ENCODE measurements around the gene ST6GAL1. TPM values are rescaled to one million over a fixed set of nuclear protein-coding genes. Genes with fewer than 3 reads are reported as not detected.
"Not testable (repeated sequence)": the region's sequence is repeated elsewhere in the genome, so short reads cannot be mapped to it uniquely, and the experiment has no call there.

The ST6GAL1 gene
- total RNA-seq, 2 donors from 2014 or later = 57.2 to 81.8 TPM

DNA sequence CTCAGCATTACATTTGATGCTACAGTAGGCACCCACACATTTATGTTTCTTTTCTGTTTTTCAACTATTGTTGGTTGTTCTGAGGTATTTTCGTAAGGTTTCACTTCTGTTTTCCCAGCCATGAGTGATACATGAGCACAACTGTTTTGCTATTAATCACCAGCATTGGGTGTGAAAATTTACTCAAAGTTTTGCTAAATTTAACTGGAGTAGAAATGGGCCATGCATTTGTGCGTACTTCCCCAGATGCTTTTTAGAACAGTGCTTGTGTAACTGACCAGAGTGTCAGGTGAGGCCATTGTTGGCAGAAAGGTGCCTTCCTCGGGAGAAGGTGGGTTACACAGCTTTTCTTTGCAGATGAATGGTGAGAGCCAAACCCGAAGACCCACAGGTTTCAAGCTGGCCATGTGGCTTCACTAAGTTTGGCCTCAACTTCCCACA lies 70.4 kb downstream of the ST6GAL1 start:
- H3K27me3 ChIP-seq = no peaks in the 10 kb centered on the region
- H3K4me3 ChIP-seq = no peak overlapping the region
- no peak overlapping the region for H3K9ac ChIP-seq (ENCODE audit: low read depth in 2 of 2, low read length in 2 of 2)
- no peaks in the 10 kb centered on the region for H3K36me3 ChIP-seq
- no peaks in the 10 kb centered on the region for H3K4me1 ChIP-seq
- intact Hi-C loops (cut with DNase I) = no loop called here
- no peak overlapping the region for H3K27ac ChIP-seq
- TF ChIP-seq, protein P1, sequence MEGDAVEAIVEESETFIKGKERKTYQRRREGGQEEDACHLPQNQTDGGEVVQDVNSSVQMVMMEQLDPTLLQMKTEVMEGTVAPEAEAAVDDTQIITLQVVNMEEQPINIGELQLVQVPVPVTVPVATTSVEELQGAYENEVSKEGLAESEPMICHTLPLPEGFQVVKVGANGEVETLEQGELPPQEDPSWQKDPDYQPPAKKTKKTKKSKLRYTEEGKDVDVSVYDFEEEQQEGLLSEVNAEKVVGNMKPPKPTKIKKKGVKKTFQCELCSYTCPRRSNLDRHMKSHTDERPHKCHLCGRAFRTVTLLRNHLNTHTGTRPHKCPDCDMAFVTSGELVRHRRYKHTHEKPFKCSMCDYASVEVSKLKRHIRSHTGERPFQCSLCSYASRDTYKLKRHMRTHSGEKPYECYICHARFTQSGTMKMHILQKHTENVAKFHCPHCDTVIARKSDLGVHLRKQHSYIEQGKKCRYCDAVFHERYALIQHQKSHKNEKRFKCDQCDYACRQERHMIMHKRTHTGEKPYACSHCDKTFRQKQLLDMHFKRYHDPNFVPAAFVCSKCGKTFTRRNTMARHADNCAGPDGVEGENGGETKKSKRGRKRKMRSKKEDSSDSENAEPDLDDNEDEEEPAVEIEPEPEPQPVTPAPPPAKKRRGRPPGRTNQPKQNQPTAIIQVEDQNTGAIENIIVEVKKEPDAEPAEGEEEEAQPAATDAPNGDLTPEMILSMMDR (IDR thresholded peaks at IDR 0.05) = no peak
- DNase-seq = no peak
- no peaks in the 10 kb centered on the region for H3K9me3 ChIP-seq

DNA sequence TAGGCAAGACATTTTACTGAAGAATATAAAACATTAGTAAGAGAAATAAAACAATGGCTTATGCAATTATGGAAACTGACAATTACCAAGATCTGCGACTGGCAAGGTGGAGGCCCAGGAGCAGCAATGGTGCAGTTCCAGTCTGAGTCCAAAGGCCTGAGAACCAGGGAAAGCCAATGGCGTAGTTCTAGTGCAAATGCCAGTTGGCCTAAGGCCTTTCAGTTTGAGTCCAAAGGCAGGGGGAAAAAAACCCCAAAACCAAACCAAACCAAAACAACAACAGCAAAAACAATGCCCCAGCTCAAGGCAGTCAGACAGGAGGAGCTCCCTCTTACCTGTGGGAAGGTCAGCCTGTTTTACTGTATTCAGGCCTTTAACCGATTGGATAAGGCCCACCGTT lies 72.6 kb downstream of the ST6GAL1 start:
- intact Hi-C loops (cut with DNase I) = no loop called here
- Histone ChIP-seq H3K27me3 (no peaks in the 10 kb centered on the region), H3K9me3 (no peaks in the 10 kb centered on the region), H3K36me3 (no peaks in the 10 kb centered on the region), H3K9ac (ENCODE audit: low read depth in 2 of 2, low read length in 2 of 2) (no peak overlapping the region), H3K4me3 (no peak overlapping the region), H3K27ac (no peak overlapping the region), H3K4me1 (no peaks in the 10 kb centered on the region)
- TF ChIP-seq, protein P1 (IDR thresholded peaks at IDR 0.05) = no peak
- no peak for DNase-seq

DNA sequence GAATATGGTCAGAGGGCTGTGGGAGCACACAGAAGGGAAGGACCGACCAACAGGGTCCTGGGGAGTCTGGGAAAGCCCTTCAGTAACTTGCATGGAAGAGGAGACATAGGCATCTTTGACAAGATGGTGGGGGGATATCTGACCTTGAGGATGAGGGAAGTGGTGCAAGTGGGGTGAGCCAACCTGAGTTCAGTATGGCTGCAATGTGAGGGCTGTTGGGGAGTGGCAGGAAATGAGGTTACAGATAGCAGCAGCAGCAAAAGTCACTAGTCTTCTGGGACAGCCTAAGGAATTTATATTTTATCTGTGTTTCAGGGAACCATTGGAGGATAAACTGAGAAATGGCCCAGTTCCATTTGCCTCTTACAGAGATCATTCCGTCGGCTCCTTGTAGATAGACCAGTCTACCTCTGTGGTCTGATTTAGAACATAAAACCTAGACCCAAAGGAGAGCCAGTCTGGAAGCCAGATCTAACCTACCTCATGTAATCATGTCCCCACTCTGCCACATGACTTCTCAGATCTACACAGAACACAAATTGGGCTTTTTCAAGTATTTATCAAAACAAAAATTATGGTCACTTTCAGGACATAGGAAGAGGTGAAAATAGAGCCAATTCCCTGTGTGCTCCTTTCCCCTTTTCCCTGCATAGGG lies 75.6 kb downstream of the ST6GAL1 start:
- H3K4me1 ChIP-seq = no peaks in the 10 kb centered on the region
- no peaks in the 10 kb centered on the region for H3K27me3 ChIP-seq
- H3K36me3 ChIP-seq = no peaks in the 10 kb centered on the region
- TF ChIP-seq, protein P1 (IDR thresholded peaks at IDR 0.05) = no peak
- H3K9ac ChIP-seq (ENCODE audit: low read depth in 2 of 2, low read length in 2 of 2) = no peak overlapping the region
- no peak for DNase-seq
- no peak overlapping the region for H3K4me3 ChIP-seq
- intact Hi-C loops (cut with DNase I) = no loop called here
- no peaks in the 10 kb centered on the region for H3K9me3 ChIP-seq
- H3K27ac ChIP-seq = no peak overlapping the region

DNA sequence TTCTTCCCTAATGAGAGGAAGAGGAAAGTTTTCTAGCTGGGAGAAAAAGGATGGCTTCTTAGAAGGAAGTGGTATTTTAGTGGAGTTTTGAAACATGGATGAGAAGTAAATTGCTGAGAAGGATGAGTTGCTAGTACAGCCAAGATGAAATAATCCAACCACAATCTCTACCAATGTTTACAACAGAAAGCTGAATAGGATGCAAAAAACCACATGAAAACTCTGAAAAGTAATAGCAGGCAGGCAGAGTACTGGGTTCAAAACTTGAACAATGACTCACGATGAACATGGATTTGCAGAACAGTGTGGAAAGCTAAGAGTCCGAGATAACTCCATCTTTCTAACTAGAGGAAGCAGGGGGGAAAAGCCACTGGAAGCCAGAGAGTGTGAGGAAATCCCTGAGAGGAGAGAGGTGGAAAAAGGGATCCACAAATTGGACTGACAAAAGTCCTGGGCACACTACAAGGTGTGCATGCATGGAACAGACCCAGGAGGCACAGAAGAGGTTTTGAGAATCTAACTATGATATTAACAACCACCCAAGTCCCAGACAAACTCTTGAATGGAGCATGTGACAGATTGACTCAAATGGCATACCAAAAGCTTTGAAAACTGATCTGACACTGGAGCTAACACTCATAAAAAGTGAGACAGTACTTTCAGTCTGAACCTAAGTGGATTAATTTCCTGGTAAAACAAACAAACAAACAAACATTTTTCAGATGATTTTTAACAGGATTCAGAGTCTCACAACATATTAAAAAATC lies 76.7 kb downstream of the ST6GAL1 start:
- TF ChIP-seq, protein P1 (IDR thresholded peaks at IDR 0.05) = no peak
- intact Hi-C loops (cut with DNase I) = no loop called here
- no peak overlapping the region for H3K4me3 ChIP-seq
- H3K36me3 ChIP-seq = no peaks in the 10 kb centered on the region
- no peak for DNase-seq
- no peak overlapping the region for H3K27ac ChIP-seq
- H3K27me3 ChIP-seq = no peaks in the 10 kb centered on the region
- no peaks in the 10 kb centered on the region for H3K9me3 ChIP-seq
- H3K9ac ChIP-seq (ENCODE audit: low read depth in 2 of 2, low read length in 2 of 2) = no peak overlapping the region
- no peaks in the 10 kb centered on the region for H3K4me1 ChIP-seq

DNA sequence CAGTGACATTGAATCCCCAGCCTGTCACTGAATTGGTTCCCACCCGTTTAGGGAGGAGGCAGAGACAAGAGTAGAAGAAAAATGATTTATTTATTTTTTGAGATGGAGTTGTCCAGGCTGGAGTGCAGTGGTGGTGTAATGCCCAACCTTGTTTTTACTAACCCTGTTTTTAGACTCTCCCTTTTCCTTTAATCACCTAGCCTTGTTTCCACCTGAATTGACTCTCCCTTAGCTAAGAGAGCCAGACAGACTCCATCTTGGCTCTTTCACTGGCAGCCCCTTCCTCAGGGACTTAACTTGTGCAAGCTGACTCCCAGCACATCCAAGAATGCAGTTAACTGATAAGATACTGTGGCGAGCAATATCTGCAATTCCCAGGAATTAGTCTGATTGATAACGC lies 80.1 kb downstream of the ST6GAL1 start:
- H3K9ac ChIP-seq (ENCODE audit: low read depth in 2 of 2, low read length in 2 of 2); DNase-seq; H3K36me3 ChIP-seq; H3K9me3 ChIP-seq; H3K4me1 ChIP-seq; H3K4me3 ChIP-seq; H3K27ac ChIP-seq; H3K27me3 ChIP-seq; intact Hi-C loops (cut with DNase I): not testable (repeated sequence)

DNA sequence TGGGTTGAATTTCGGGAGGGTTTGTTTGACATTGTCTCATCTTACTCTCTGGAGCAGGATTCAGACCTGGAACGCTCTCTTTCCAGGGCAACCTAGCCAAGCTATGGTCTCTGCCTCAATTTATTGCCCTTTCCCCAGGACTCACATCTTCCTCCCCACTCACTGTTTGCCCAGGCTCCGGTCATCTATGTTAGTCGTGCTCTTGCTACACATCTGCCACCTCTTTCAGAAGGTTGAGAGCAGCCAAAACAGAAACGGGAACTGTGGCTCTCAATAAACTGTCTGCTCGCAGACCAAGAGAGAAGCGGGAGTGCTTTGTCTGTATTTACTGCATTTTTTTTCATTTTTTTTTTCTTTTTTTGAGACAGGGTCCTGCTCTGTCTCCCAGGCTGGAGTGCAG lies 81.6 kb downstream of the ST6GAL1 start:
- no peak for DNase-seq
- no peak overlapping the region for H3K27ac ChIP-seq
- H3K4me1 ChIP-seq = no peaks in the 10 kb centered on the region

More for the DNA sequence above, 81.6 kb downstream of the ST6GAL1 start:
- intact Hi-C loops (cut with DNase I) = no loop called here
- Histone ChIP-seq H3K9ac (ENCODE audit: low read depth in 2 of 2, low read length in 2 of 2) (no peak overlapping the region), H3K36me3 (no peaks in the 10 kb centered on the region), H3K27me3 (no peaks in the 10 kb centered on the region), H3K4me3 (no peak overlapping the region), H3K9me3 (no peaks in the 10 kb centered on the region)
- TF ChIP-seq, protein P1 (IDR thresholded peaks at IDR 0.05) = no peak

Measured in colonic mucosa (tissue), 4 donors.